ENCODE results near the gene TPP1. TPM values are rescaled to one million over a fixed set of nuclear protein-coding genes. Genes with fewer than 3 reads are reported as not detected.

Gene TPP1
- total and polyA plus RNA-seq, 2 of the 13 experiments (the other 11 are each of a cell fraction or from before 2014, with no cell fraction given): 13.9 to 74.6 TPM

DNA sequence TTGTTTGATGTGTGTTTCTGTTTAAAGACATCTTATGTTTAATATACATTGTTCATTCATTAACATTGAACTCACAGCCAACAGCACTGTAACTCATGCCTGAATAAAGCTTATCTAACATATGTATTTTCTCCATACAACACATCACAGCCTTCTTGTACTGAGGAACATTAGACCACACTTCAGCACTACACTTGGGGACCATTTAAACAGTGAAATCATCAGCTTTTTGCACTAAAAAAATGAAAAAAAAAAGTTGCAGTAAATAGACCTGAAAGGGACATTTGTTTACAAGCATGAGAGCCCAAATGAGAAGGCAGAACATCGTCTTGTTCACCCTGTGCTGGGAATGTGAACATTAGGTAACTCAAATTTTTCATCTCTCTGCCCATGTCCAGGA lies 15.3 kb upstream of the TPP1 start:
- BruUV-seq (replicated peaks): no TSS peak
- ATAC-seq: no peak
- FAIRE-seq: no peak
- Histone ChIP-seq H3K4me3 (replicated peaks in 1 of 3; ENCODE audit: insufficient read depth in 1 of 3, low read depth in 2 of 3, low read length in 3 of 3) (no peak overlapping the region), H3K27ac (ENCODE audit: extremely low read length, insufficient read depth, low read length) (no peak overlapping the region), H3K36me3 (replicated peaks in 1 of 2; ENCODE audit: control insufficient read depth in 1 of 2, insufficient read depth in 2 of 2, low read length in 2 of 2) (no peaks in the 10 kb centered on the region), H4K20me1 (ENCODE audit: insufficient read depth, low read length) (no peaks in the 10 kb centered on the region), H3K9ac (ENCODE audit: insufficient read depth, low read depth, low read length) (no peak overlapping the region), H3K9me3 (ENCODE audit: low read length) (no peaks in the 10 kb centered on the region), H2AFZ (ENCODE audit: low read length) (no peak overlapping the region), H3K79me2 (ENCODE audit: insufficient read depth, low read length) (no peaks in the 10 kb centered on the region), H3K4me2 (ENCODE audit: low read depth, low read length) (no peak overlapping the region), H3K27me3 (ENCODE audit: control insufficient read depth in 1 of 2, insufficient read depth in 2 of 2, low read length in 2 of 2) (peaks cover 9 to 47% of the 10 kb centered on the region in 2 experiments; a peak in 3 of 5 replicates), H3K4me1 (ENCODE audit: insufficient read depth, low read length) (peaks cover 48% of the 10 kb centered on the region)
- POLR2A ChIA-PET: interaction anchor here (1.1 to 1.6 kb wide), 3 partner anchors 9 to 23 kb away, joined by 4 to 12 read pairs (median 5); partner anchors contain the start of genes TAF10 and TPP1
- in situ Hi-C loops (cut with HindIII; ENCODE audit: extremely low pct_ligation_motif_present, low pct_unique_long_range_greater_than_20kb) (no loop called here), intact Hi-C loops (cut with micrococcal nuclease; ENCODE audit: unreplicated experiment) (no loop called here)
- no peak for DNase-seq (ENCODE audit: low spot score)
- CTCF ChIA-PET (ENCODE audit: low intra/inter-chr PET ratio, low total read pairs): no interaction called here
- WGBS (ENCODE audit: low lambda C conversion rate): 3% methylated on average over 1 of the region's 1 CpG
- TF ChIP-seq ZNF441 (CRISPR knock-in tag; IDR thresholded peaks at IDR 0.05; ENCODE audit: borderline replicate concordance): no peak
- no peak for TF ChIP-seq ZNF549 (CRISPR knock-in tag; IDR thresholded peaks at IDR 0.05)
- TF ChIP-seq FOXA1 (IDR thresholded peaks at IDR 0.05): no peak
- TF ChIP-seq FOXA1 (CRISPR knock-in tag; IDR thresholded peaks at IDR 0.05): no peak
- TF ChIP-seq, protein P1, sequence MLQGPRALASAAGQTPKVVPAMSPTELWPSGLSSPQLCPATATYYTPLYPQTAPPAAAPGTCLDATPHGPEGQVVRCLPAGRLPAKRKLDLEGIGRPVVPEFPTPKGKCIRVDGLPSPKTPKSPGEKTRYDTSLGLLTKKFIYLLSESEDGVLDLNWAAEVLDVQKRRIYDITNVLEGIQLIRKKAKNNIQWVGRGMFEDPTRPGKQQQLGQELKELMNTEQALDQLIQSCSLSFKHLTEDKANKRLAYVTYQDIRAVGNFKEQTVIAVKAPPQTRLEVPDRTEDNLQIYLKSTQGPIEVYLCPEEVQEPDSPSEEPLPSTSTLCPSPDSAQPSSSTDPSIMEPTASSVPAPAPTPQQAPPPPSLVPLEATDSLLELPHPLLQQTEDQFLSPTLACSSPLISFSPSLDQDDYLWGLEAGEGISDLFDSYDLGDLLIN (CRISPR knock-in tag; IDR thresholded peaks at IDR 0.05; ENCODE audit: borderline replicate concordance): no peak
- no peak for TF ChIP-seq CENPT (CRISPR knock-in tag; IDR thresholded peaks at IDR 0.05; ENCODE audit: low read depth)
- TF ChIP-seq, protein P2, sequence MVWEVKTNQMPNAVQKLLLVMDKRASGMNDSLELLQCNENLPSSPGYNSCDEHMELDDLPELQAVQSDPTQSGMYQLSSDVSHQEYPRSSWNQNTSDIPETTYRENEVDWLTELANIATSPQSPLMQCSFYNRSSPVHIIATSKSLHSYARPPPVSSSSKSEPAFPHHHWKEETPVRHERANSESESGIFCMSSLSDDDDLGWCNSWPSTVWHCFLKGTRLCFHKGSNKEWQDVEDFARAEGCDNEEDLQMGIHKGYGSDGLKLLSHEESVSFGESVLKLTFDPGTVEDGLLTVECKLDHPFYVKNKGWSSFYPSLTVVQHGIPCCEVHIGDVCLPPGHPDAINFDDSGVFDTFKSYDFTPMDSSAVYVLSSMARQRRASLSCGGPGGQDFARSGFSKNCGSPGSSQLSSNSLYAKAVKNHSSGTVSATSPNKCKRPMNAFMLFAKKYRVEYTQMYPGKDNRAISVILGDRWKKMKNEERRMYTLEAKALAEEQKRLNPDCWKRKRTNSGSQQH (CRISPR knock-in tag; IDR thresholded peaks at IDR 0.05; ENCODE audit: low read depth): no peak
- TF ChIP-seq RAD21 (CRISPR knock-in tag; IDR thresholded peaks at IDR 0.05): no peak
- TF ChIP-seq ZFP62 (CRISPR knock-in tag; IDR thresholded peaks at IDR 0.05): no peak
- TF ChIP-seq NFYB (CRISPR knock-in tag; IDR thresholded peaks at IDR 0.05): no peak
- TF ChIP-seq TSC22D2 (CRISPR knock-in tag; IDR thresholded peaks at IDR 0.05; ENCODE audit: borderline replicate concordance): no peak
- no peak for TF ChIP-seq ZNF556 (CRISPR knock-in tag; IDR thresholded peaks at IDR 0.05; ENCODE audit: borderline replicate concordance)
- no peak for TF ChIP-seq ZNF660 (CRISPR knock-in tag; IDR thresholded peaks at IDR 0.05; ENCODE audit: borderline replicate concordance, low read depth)
- TF ChIP-seq NR3C1 (CRISPR knock-in tag; IDR thresholded peaks at IDR 0.05): no peak
- TF ChIP-seq ZNF710 (CRISPR knock-in tag; IDR thresholded peaks at IDR 0.05; ENCODE audit: borderline replicate concordance): no peak
- TF ChIP-seq ZNF670 (CRISPR knock-in tag; IDR thresholded peaks at IDR 0.05; ENCODE audit: borderline replicate concordance): no peak
- no peak for TF ChIP-seq TAF1 (CRISPR knock-in tag; IDR thresholded peaks at IDR 0.05)
- no peak for TF ChIP-seq ZBTB7A (CRISPR knock-in tag; IDR thresholded peaks at IDR 0.05)

Measured in HepG2 (cell line).